Kidney glomerular epithelial cell (primary cell): ENCODE results near the gene FAM72C.
"Not testable (repeated sequence)": the region's sequence is repeated elsewhere in the genome, so short reads cannot be mapped to it uniquely, and the experiment has no call there.

Experiments
- DNase-seq: peaks from one replicate; lab custom pipeline; 2025; lab: John Stamatoyannopoulos, UW

FAM72C gene

DNA sequence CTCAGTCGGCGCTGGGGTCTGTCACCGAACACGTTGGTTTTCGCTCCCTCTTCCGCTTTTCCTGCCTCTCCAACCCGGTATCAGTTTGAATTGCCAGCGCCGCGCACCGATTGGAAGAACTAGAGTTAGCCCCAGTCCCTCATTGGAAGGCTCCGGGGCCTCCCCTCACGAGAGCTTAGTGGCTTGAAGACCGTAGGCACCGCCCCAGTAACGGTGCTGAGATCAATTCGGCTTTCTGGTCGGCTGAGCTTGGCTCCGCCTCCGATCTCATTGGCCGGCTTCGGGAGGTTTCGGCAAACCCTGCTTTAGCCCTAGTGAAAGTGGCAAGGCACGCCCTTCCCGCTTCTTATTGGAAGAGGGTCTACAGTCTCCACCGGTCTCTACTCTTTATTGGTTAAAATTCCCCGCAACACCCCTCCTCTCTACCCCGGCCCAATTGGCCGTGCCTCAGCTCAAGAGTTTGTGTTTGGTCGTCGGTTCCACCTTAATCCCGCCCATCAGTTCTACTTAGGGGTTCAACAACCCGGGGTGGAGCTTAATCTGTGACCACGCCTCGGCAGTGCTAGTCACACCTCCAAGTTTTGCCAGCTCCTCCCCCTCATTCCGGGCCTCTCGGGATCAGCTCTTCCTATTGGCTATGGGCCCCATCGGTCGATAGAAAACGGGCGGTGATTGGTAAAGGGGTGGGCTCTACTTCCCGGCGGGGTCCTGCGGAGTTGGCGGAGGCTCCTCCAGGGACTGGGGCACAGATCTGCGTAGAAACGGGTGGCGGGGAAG lies at the start of gene FAM72C:
FAM72C (minus strand) TSS at position 63 of the 777 bp plus-strand sequence. CDS start 845 bp downstream, outside the sequence.
- not testable (repeated sequence) for DNase-seq

DNA sequence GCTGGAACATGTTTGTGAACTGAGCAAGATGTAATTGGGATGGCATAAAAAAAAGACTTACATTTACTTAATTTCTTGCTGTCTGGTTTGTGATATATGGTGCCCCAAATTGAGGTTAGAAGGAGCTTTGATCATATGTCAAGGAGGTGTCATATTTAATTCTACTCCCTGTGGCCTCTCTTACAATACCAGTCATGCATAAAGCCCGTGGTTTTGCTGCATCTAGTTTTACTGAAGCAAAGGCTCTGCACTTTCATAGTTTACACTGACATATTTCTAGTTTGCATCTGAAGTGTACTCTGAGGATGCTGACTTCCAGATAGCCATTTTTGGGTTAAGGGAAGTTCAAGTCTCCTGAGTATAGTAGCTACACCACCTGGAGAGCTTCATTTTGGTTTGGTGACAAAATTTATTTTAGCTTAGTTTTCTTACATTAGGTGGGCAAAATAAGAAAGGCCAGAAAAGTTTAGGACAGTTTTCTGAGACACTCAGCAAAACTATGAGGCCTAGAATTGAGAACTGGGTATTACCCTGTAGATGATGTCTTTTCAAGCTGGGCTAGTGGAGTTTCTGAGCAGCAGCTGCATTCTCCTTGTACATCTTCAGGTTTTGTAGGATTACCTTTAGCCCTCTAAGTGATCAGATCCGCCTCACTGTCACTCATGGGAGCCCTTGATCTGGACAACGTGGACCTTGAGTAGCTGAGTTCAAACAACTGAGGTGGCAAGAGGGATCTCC lies 48.4 kb upstream of the FAM72C start:
- DNase-seq, result not testable (repeated sequence)

- DNase-seq, result not testable (repeated sequence)
Measured at GRCh38 chr1:144019101-144019500, 47.3 kb upstream of the FAM72C start.

GRCh38 chr1:144015180-144015966 lies 43.6 kb upstream of the FAM72C start:
- DNase-seq, result not testable (repeated sequence)

DNA sequence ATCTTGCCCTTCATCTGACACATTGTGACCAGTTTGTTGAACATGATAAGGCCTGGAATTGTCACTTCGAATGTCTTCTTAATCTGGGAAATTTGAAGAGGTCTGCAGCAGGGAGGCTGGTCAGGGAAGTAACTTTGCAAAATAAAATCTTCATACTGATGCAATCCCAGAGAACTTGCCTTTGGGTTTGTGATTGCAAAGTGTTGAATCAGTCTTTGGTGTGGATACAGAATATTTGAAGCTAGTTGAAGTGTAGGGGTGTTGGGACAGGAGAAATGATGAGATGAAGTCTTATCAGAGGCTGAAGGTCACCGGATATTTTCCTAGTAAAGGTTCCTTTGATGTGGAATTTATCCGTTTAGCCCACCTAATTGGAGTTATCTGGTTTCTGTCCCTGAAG lies 42.7 kb upstream of the FAM72C start:
- DNase-seq, result not testable (repeated sequence)

DNA sequence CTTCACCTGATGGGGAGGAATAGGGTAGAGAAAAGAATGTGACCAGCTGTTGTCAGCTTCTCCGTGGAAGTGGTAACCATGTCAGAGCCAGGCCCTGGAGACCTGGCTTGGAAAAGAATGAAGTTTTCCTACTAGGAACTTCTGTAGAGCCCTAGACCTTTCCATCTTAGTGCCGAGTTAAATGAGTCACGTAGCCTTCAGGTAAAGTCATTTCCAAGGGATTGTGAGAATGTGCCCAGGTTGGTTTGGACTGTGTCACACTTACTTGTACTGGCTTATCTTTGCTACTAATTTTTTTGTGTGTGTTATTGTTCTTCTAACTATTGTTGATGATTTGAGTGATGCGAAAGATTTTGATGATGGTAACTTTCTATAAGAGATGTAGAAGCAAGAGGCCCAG lies 42.3 kb upstream of the FAM72C start:
- DNase-seq, result not testable (repeated sequence)

- DNase-seq, result not testable (repeated sequence)
Measured at GRCh38 chr1:144012168-144012733, 40.5 kb upstream of the FAM72C start.

DNA sequence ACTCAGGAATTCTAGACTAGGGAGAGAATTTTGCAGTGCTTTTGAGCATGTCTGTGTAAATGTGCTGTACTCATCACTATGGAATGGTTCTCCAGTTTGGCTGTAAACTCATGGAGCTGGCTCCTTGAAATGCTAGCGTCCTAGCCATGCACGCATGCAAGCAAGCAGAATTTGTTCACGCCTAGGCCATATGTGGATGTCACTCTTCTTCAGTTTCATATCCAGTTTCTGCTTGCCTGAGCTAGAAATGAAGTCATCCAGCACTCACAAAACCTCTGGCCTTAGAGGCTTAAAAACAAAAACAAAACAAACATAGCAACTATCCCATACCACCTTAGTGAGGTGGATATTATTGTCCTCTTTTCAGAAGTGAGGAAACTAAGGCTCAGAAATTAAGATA lies 37.6 kb upstream of the FAM72C start:
- DNase-seq, result not testable (repeated sequence)

DNA sequence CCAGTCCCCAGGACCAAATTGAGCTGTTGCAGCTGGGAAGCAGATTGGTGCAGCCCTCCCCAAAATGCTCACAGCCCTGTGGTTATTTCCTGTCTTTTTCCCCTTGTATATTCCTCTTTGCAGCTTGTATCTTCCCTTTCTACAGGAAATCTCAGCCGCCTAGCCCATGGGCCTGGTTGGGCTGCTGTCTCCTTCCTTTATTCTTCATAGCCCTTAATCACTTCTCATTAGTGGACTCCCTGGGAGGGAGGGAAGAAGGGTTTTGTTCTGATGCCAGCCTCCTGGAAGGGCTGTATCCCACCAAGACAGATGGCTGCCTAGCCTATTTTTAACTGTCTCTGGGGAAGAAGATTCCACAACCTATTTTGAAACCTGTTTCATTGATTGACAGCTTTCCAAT lies 32.5 kb upstream of the FAM72C start:
- not testable (repeated sequence) for DNase-seq

- not testable (repeated sequence) for DNase-seq
Measured at GRCh38 chr1:144003306-144004029, 31.7 kb upstream of the FAM72C start.

DNA sequence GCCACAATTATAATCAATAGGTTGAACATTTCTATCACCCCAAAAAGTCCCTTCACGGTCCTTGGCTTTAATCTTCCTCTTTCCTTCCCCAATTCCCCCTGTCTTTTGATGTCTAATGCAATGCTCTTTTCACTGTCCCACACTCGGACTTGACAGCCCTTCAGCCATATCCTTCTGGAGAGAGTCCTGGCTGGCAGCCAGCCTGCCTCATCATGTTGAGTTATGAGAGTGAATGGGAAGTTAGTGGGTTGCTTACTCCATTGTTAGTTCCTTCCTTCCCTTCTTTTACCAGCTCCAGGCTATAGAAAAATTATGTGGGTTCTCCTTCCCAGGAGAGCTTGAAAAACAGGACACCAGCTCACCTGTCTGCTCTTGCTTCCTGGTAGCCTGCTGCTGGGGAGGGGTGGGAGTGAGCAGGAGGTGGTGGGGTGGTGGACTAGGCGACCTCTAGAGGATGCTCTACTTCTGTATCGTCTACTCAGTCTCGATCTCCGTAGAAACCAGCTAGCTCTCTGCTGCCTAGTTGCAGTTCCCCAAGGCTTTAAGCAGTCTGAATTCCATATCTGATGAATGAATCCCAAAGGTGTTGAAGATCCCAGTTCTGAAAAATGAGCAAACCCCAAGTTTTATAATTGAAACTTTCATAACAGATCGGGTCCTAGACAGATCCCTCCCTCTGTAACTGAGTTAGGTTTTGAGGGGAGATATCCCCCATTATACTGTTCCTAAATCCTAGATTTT lies 30.5 kb upstream of the FAM72C start:
- not testable (repeated sequence) for DNase-seq

DNA sequence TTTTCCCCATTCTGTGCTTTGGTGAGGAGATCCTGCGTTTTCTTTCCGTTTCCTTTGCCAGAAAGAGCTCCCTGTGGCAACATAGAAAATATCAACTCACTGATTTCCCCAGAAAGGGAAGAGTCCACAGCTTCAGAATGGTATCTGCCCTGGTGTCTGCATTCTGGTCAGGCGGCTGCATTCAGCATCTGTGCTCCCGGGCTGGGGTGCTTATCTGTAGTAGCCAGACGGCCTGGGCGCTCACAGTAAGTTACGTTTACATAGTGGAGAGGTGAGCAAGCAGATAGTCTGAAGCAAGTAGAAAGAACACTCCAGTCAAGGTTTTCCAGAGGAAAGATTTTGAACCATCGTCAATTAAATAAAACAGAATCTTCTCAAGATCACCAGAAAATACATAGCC lies 29.3 kb upstream of the FAM72C start:
- DNase-seq, result not testable (repeated sequence)

GRCh38 chr1:143996020-143996419 lies 24.2 kb upstream of the FAM72C start:
- DNase-seq, result not testable (repeated sequence)

DNA sequence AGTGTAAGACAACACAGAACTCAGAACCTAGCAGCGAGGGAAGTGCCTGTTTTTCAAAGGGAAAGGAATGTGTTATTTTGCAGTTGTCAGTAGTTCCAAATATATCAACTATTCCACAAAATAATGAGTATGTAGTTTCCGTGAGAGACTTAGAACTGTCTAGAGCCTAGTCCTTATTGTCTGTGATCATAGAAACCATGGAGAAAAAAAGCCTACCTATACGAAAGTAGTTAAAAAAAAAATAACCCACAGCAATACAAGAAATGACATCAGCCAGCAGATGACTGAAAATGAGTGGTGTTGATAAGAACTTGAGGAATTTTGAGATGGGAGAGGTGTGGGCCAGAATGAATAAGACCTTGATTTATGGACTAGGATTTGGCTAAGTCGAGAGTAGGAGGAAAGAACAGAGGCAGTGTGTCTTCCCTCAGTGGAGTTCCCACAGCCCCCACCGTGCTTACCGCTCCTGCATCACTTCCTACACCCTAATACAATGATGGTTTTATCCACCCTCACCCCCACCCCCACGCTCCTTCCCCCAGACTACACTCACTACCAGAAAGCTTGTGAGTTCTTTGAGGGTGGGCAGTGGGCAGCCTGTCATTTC lies 21.6 kb upstream of the FAM72C start:
- DNase-seq, result not testable (repeated sequence)

DNA sequence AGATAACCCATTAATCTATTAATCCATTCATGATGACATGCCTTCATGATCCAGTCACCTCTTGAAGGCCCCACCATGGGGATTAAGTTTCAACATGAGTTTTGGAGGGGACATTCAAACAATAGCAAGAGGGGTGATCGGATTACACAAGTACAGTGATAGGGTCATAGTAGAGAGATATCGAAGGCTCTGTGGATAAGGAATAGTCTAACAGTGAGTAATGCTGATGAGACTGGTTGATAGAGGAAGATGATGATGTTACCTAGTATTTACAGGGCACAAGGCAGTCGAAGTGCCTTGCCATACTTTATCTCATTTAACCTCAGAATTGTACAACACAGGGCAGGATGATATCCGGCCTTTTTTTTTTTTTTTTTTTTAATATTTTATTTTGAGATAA lies 18.9 kb upstream of the FAM72C start:
- not testable (repeated sequence) for DNase-seq

GRCh38 chr1:143989719-143990118 lies 17.9 kb upstream of the FAM72C start:
- DNase-seq, result not testable (repeated sequence)

DNA sequence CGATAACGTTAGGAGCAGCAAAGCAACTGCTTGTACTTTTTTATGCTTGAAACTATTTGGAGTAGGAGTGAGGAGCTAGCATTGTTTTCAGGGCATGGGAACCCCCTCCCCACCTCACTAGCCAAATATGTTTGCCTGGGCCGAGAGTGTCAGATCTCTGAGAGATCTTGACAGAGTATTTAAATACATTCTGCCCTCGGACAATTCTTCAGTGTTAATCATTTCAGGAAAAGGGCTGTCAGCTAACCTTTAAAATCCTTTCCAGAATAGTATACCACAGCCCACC lies 17.6 kb upstream of the FAM72C start:
- DNase-seq, result not testable (repeated sequence)

- DNase-seq, result not testable (repeated sequence)
Measured at GRCh38 chr1:143988602-143989426, 17.0 kb upstream of the FAM72C start.

DNA sequence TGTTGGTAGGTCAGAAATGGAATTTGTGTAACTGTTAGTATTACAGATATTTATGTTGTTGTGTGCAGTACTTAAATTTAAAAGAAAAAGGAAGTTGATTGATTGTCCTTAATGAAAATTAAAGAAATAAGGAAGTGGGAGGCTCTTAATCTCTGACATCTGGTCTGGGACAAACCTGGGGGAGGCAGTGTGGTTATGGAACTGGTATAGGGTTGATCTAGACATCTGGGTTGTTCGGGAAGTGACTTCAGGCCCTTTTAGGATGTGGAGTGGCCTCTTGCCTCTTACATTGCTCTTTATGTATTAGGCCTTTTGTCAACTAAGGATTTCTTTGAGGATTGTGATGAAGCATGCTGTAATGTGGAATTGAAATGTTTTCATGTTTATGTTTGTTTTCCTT lies 16.1 kb upstream of the FAM72C start:
- DNase-seq, result not testable (repeated sequence)
